GM12878 (cell line): ENCODE results near the gene SLC25A29. TPM values are rescaled to one million over a fixed set of nuclear protein-coding genes. Genes with fewer than 3 reads are reported as not detected.

Experiments used
- ASH2L ChIP-seq: fragments of 300-600, 200-600 bp; sonication (generic); IDR thresholded peaks from 2 replicates; pipeline ENCODE4 v1.6.1; 2017; ENCODE audit warnings: low read depth, mild to moderate bottlenecking, borderline replicate concordance
- ATF3 ChIP-seq: IDR thresholded peaks from 2 replicates; pipeline ENCODE4 v1.6.1; 2011; ENCODE audit warnings: low read depth, mild to moderate bottlenecking, low read length, moderate library complexity, borderline replicate concordance; ENCODE audit errors: extremely low read depth
- BCL11A ChIP-seq: IDR thresholded peaks from 2 replicates; pipeline ENCODE4 v1.6.1; 2011; ENCODE audit warnings: low read depth, low read length
- BMI1 ChIP-seq: fragments of 450-650 bp; IDR thresholded peaks from 2 replicates; pipeline ENCODE4 v1.6.1; 2016; ENCODE audit warnings: mild to moderate bottlenecking, moderate library complexity, borderline replicate concordance
- BRCA1 ChIP-seq: IDR thresholded peaks from 2 replicates; pipeline ENCODE4 v1.6.1; 2011; ENCODE audit warnings: low read depth, low read length, improper control_type of control experiment
- EGR1 ChIP-seq, 2 experiments: IDR thresholded peaks; 1 replicate in 1 of 2; 2 replicates in 1 of 2; pipeline ENCODE4 v1.6.1; 2011 to 2012; ENCODE audit warnings: low read depth in 2 of 2, low read length in 2 of 2, borderline replicate concordance in 1 of 2, mild to moderate bottlenecking in 1 of 2, moderate library complexity in 1 of 2
- ESRRA ChIP-seq: IDR thresholded peaks from 2 replicates; pipeline ENCODE4 v1.6.1; 2012; ENCODE audit warnings: mild to moderate bottlenecking, low read length, improper control_type of control experiment
- HDAC2 ChIP-seq: fragments of 200-600 bp; sonication (generic); IDR thresholded peaks from 2 replicates; pipeline ENCODE4 v1.6.1; 2017
- JUNB ChIP-seq: IDR thresholded peaks from 2 replicates; pipeline ENCODE4 v1.6.1; 2016; ENCODE audit warnings: antibody characterized with exemption, mild to moderate bottlenecking
- JUND ChIP-seq: IDR thresholded peaks from 2 replicates; pipeline ENCODE4 v1.6.1; 2012; ENCODE audit warnings: low read depth, mild to moderate bottlenecking, low read length, improper control_type of control experiment, moderate library complexity
- MEF2B ChIP-seq: fragments of 450-650 bp; IDR thresholded peaks from 2 replicates; pipeline ENCODE4 v1.6.1; 2018; ENCODE audit warnings: mild to moderate bottlenecking, moderate library complexity; ENCODE audit not compliant: partially characterized antibody, poor library complexity, severe bottlenecking
- NKRF ChIP-seq: fragments of 450-650 bp; conservative IDR thresholded peaks from 2 replicates; pipeline ENCODE4 v1.6.1; 2017; ENCODE audit warnings: mild to moderate bottlenecking, moderate library complexity
- PKNOX1 ChIP-seq: fragments of 450-650 bp; IDR thresholded peaks from 2 replicates; pipeline ENCODE4 v1.6.1; 2016; ENCODE audit warnings: mild to moderate bottlenecking
- POLR2AphosphoS5 ChIP-seq: IDR thresholded peaks from 2 replicates; pipeline ENCODE4 v1.6.1; 2011; ENCODE audit warnings: mild to moderate bottlenecking, low read length, inconsistent platforms
- RB1 ChIP-seq: fragments of 450-650 bp; formaldehyde crosslinking; IDR thresholded peaks from 2 replicates; pipeline ENCODE4 v1.6.1; 2017; ENCODE audit warnings: mild to moderate bottlenecking, borderline replicate concordance
- SMARCA5 ChIP-seq: fragments of 450-650 bp; IDR thresholded peaks from 2 replicates; pipeline ENCODE4 v1.6.1; 2017; ENCODE audit warnings: mild to moderate bottlenecking
- SMC3 ChIP-seq: IDR thresholded peaks from 2 replicates; pipeline ENCODE4 v1.6.1; 2011; ENCODE audit warnings: low read length, improper control_type of control experiment, borderline replicate concordance
- SP1 ChIP-seq: IDR thresholded peaks from one replicate; pipeline ENCODE4 v1.6.1; 2011; ENCODE audit warnings: low read depth, low read length
- ZBED1 ChIP-seq: IDR thresholded peaks from 2 replicates; pipeline ENCODE4 v1.6.1; 2016; ENCODE audit warnings: borderline replicate concordance
- ZNF217 ChIP-seq: fragments of 450-650 bp; IDR thresholded peaks from 2 replicates; pipeline ENCODE4 v1.6.1; 2017; ENCODE audit warnings: antibody characterized with exemption, mild to moderate bottlenecking
- ZSCAN29 ChIP-seq: fragments of 450-650 bp; IDR thresholded peaks from 2 replicates; pipeline ENCODE4 v1.6.1; 2017; ENCODE audit warnings: mild to moderate bottlenecking, moderate library complexity
- polyA plus RNA-seq, 11 experiments: library from polyadenylated mRNA; depleted of rRNA in 4 of 11; unstranded in 6 of 11; stranded (reverse) in 5 of 11; fragments of >200 nt; fragmentation: Nextera tagmentation in 4 of 11; fragmentation: Illumina TruSeq in 1 of 11; extraction: Ambion mirVana in 4 of 11; extraction: Trizol in 1 of 11; gene quantifications; 1 replicate in 1 of 11; 2 replicates in 10 of 11; pipeline versions ENCODE4 v1.2.1 to v1.2.3, GENCODE V29; 2011 to 2016; ENCODE audit warnings: inconsistent platforms in 2 of 11, missing spikeins in 2 of 11, low read depth in 1 of 11
- total RNA-seq, 4 experiments: library from RNA; depleted of rRNA in 3 of 4; stranded (reverse); fragments of >200 nt in 3 of 4; fragmentation: Illumina TruSeq in 1 of 4; extraction: Trizol in 1 of 4; gene quantifications; 2 replicates each; pipeline versions ENCODE4 v1.2.1 to v1.2.3, GENCODE V29; 2013 to 2021
- TF ChIP-seq, protein P1 (sequence below): fragments of 450-650 bp; IDR thresholded peaks from 2 replicates; pipeline ENCODE4 v1.6.1; 2018; ENCODE audit warnings: borderline replicate concordance, mild to moderate bottlenecking; ENCODE audit not compliant: partially characterized antibody

The SLC25A29 gene
- total and polyA plus RNA-seq, 10 of the 15 experiments (the other 5 are each of a cell fraction or from before 2014, with no cell fraction given), result 0.42 to 13.3 (median 4.0) TPM; not detected in 1

- TF ChIP-seq BMI1 (no peak), ZNF217 (no peak), ESRRA (no peak), SMARCA5 (no peak), ATF3 (no peak), HDAC2 (no peak), ZSCAN29 (no peak), BRCA1 (no peak), ASH2L (no peak), BCL11A (no peak), POLR2AphosphoS5 (0 out of 2 replicates have a peak, but pooled peaks have one; percentile 13), SMC3 (no peak), JUNB (no peak), EGR1 (IDR thresholded peaks at IDR 0.05; ENCODE audit: borderline replicate concordance in 1 of 2, low read depth in 2 of 2, low read length in 2 of 2) (peak in 1 of 2 experiments; percentile 19; a peak in 1 of 3 replicates), MEF2B (no peak), ZBED1 (no peak), NKRF (peak; percentile 67), SP1 (peak; percentile 54), JUND (no peak), PKNOX1 (no peak), RB1 (no peak; the same call in 1 of the 2 replicates)
- TF ChIP-seq, protein P1, sequence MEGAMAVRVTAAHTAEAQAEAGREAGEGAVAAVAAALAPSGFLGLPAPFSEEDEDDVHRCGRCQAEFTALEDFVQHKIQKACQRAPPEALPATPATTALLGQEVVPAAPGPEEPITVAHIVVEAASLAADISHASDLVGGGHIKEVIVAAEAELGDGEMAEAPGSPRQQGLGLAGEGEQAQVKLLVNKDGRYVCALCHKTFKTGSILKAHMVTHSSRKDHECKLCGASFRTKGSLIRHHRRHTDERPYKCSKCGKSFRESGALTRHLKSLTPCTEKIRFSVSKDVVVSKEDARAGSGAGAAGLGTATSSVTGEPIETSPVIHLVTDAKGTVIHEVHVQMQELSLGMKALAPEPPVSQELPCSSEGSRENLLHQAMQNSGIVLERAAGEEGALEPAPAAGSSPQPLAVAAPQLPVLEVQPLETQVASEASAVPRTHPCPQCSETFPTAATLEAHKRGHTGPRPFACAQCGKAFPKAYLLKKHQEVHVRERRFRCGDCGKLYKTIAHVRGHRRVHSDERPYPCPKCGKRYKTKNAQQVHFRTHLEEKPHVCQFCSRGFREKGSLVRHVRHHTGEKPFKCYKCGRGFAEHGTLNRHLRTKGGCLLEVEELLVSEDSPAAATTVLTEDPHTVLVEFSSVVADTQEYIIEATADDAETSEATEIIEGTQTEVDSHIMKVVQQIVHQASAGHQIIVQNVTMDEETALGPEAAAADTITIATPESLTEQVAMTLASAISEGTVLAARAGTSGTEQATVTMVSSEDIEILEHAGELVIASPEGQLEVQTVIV, result no peak
These were observed at the start of gene SLC25A29 (continued) for GRCh38 chr14:100306101-100306997.
